ENCODE results near the gene OTOA.
"Not testable (repeated sequence)": the region's sequence is repeated elsewhere in the genome, so short reads cannot be mapped to it uniquely, and the experiment has no call there.

- TF ChIP-seq CTCF (IDR thresholded peaks at IDR 0.05; ENCODE audit: control extremely low read depth in 1 of 3, insufficient read depth in 1 of 3, low read depth in 1 of 3, low read length in 3 of 3); MAX (IDR thresholded peaks at IDR 0.05); RXRA (IDR thresholded peaks at IDR 0.05; ENCODE audit: insufficient read depth, low read depth, low read length); EZH2 (IDR thresholded peaks at IDR 0.05; ENCODE audit: low read depth, low read length, severe bottlenecking); ATF2 (IDR thresholded peaks at IDR 0.05; ENCODE audit: low read length); TAF1 (IDR thresholded peaks at IDR 0.05; ENCODE audit: low read depth, low read length); POLR2AphosphoS5 (IDR thresholded peaks at IDR 0.05; ENCODE audit: low read depth, low read length); RFX5 (IDR thresholded peaks at IDR 0.05; ENCODE audit: borderline replicate concordance, low read depth, low read length); POLR2A (IDR thresholded peaks at IDR 0.05; ENCODE audit: control extremely low read depth in 1 of 2, low read depth in 2 of 2, low read length in 2 of 2); BRCA1 (IDR thresholded peaks at IDR 0.05; ENCODE audit: low read depth, low read length): not testable (repeated sequence)
Observed at GRCh38 chr16:21631376-21631775, 32.4 kb upstream of the OTOA start.

All from H1 (cell line).